ENCODE results near the gene PRKG2. TPM values are rescaled to one million over a fixed set of nuclear protein-coding genes. Genes with fewer than 3 reads are reported as not detected.

PRKG2 gene
- total and polyA plus RNA-seq, 2 donors (not counting 3 experiments of a cell fraction or from before 2014, with no cell fraction given), result not detected

DNA sequence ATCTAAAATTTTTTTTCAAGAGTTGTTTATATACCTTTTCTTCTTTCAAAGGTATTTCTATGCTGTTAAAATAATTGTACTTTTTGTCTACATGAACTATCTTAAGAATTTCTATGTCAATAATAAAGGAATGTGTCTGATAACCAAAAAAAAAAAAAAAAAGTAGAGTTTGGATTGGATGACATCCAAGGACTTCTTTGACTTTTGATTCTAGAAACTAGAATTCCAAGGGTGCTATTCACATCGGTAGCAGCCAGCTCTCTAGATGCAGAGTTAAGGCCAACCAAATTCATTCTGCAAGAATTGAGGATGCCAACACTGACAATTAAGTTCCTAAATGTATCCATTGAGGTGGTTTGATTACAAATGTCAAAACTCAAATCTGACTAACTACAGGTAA, 42.0 kb upstream of the PRKG2 start:
- TF ChIP-seq, protein P1, sequence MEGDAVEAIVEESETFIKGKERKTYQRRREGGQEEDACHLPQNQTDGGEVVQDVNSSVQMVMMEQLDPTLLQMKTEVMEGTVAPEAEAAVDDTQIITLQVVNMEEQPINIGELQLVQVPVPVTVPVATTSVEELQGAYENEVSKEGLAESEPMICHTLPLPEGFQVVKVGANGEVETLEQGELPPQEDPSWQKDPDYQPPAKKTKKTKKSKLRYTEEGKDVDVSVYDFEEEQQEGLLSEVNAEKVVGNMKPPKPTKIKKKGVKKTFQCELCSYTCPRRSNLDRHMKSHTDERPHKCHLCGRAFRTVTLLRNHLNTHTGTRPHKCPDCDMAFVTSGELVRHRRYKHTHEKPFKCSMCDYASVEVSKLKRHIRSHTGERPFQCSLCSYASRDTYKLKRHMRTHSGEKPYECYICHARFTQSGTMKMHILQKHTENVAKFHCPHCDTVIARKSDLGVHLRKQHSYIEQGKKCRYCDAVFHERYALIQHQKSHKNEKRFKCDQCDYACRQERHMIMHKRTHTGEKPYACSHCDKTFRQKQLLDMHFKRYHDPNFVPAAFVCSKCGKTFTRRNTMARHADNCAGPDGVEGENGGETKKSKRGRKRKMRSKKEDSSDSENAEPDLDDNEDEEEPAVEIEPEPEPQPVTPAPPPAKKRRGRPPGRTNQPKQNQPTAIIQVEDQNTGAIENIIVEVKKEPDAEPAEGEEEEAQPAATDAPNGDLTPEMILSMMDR (IDR thresholded peaks at IDR 0.05; ENCODE audit: extremely low read depth in 1 of 2, insufficient read depth in 1 of 2, low read depth in 1 of 2, low read length in 2 of 2), result no peak
- TF ChIP-seq EZH2 (IDR thresholded peaks at IDR 0.05; ENCODE audit: borderline replicate concordance, low read depth, low read length, severe bottlenecking), result no peak
- TF ChIP-seq POLR2AphosphoS5 (IDR thresholded peaks at IDR 0.05; ENCODE audit: insufficient read depth, low read depth, low read length), result no peak
- no peak for TF ChIP-seq GATA2 (IDR thresholded peaks at IDR 0.05; ENCODE audit: insufficient read depth, insufficient read length, low read depth, low read length)
- TF ChIP-seq FOS (IDR thresholded peaks at IDR 0.05; ENCODE audit: borderline replicate concordance, insufficient read depth, low read length), result no peak
- TF ChIP-seq, protein P2, sequence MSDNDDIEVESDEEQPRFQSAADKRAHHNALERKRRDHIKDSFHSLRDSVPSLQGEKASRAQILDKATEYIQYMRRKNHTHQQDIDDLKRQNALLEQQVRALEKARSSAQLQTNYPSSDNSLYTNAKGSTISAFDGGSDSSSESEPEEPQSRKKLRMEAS (IDR thresholded peaks at IDR 0.05; ENCODE audit: insufficient read depth, insufficient read length), result no peak
- TF ChIP-seq POLR2A (IDR thresholded peaks at IDR 0.05; ENCODE audit: low read depth, low read length), result no peak
- TF ChIP-seq MYC (IDR thresholded peaks at IDR 0.05; ENCODE audit: low read depth, low read length), result no peak
- TF ChIP-seq JUN (IDR thresholded peaks at IDR 0.05; ENCODE audit: borderline replicate concordance, insufficient read depth, insufficient read length, low read depth), result no peak
- H3K27me3 ChIP-seq (ENCODE audit: control insufficient read depth in 2 of 2, insufficient read depth in 2 of 2, low read length in 2 of 2), result no peaks in the 10 kb centered on the region
- H3K27ac ChIP-seq (ENCODE audit: insufficient read depth, low read depth, low read length), result no peak overlapping the region
- H3K9me3 ChIP-seq (replicated peaks; ENCODE audit: control insufficient read depth, insufficient read depth, low read length), result no peaks in the 10 kb centered on the region
- H3K79me2 ChIP-seq (ENCODE audit: control insufficient read depth, insufficient read depth, low read length), result no peaks in the 10 kb centered on the region
- no peaks in the 10 kb centered on the region for H4K20me1 ChIP-seq (replicated peaks; ENCODE audit: control insufficient read depth, extremely low read depth, insufficient read depth, low read length)
- H3K4me3 ChIP-seq (replicated peaks in 1 of 3; ENCODE audit: insufficient read depth in 1 of 3, low read depth in 1 of 3, low read length in 3 of 3), result no peak overlapping the region
- H3K4me1 ChIP-seq (ENCODE audit: control insufficient read depth, extremely low read depth, insufficient read depth, low read length), result no peaks in the 10 kb centered on the region
- no peak overlapping the region for H3K9ac ChIP-seq (replicated peaks; ENCODE audit: extremely low read depth, insufficient read depth, low read length)
- BruUV-seq (replicated peaks), result no TSS peak
- intact Hi-C loops (cut with micrococcal nuclease) (no loop called here), dilution Hi-C loops (cut with MboI; ENCODE audit: extremely low pct_ligation_motif_present, low sequenced_read_pairs) (no loop called here)
- H3K4me2 ChIP-seq (ENCODE audit: insufficient read depth, low read length), result no peak overlapping the region
- DNase-seq (ENCODE audit: low read depth, low spot score) (no peak), FAIRE-seq (no peak)
- no peaks in the 10 kb centered on the region for H3K36me3 ChIP-seq (ENCODE audit: control insufficient read depth in 2 of 2, extremely low read depth in 1 of 2, insufficient read depth in 2 of 2, low read length in 2 of 2)
- H2AFZ ChIP-seq (ENCODE audit: low read depth, low read length), result no peak overlapping the region
- H3K9me1 ChIP-seq (replicated peaks; ENCODE audit: control insufficient read depth, extremely low read depth, insufficient read depth, low read length), result no peaks in the 10 kb centered on the region
- ChIA-PET POLR2A (no interaction called here), CTCF (no interaction called here)

All from endothelial cell of umbilical vein (primary cell).